ENCODE data around the gene KRT35. TPM values are rescaled to one million over a fixed set of nuclear protein-coding genes. Genes with fewer than 3 reads are reported as not detected.

Gene KRT35
- total and polyA plus RNA-seq, 2 donors (not counting 3 experiments of a cell fraction or from before 2014, with no cell fraction given): not detected

- no peak overlapping the region for H3K27ac ChIP-seq (ENCODE audit: insufficient read depth, low read depth, low read length)
- H3K79me2 ChIP-seq (ENCODE audit: control insufficient read depth, insufficient read depth, low read length): no peaks in the 10 kb centered on the region
- no peak for FAIRE-seq
- no peak overlapping the region for H3K4me3 ChIP-seq (replicated peaks in 1 of 3; ENCODE audit: insufficient read depth in 1 of 3, low read depth in 1 of 3, low read length in 3 of 3)
- no peaks in the 10 kb centered on the region for H3K4me1 ChIP-seq (ENCODE audit: control insufficient read depth, extremely low read depth, insufficient read depth, low read length)
- H3K27me3 ChIP-seq (ENCODE audit: control insufficient read depth in 2 of 2, insufficient read depth in 2 of 2, low read length in 2 of 2): no peaks in the 10 kb centered on the region
- ChIA-PET POLR2A (no interaction called here), CTCF (interaction anchor here (0.7 to 22.3 kb wide), 5 partner anchors 15 to 180 kb away, joined by 3 to 350 read pairs (median 7); no protein-coding TSS in a partner anchor)
- no TSS peak for BruUV-seq (replicated peaks)
- TF ChIP-seq POLR2AphosphoS5 (IDR thresholded peaks at IDR 0.05; ENCODE audit: insufficient read depth, low read depth, low read length) (no peak), JUN (IDR thresholded peaks at IDR 0.05; ENCODE audit: borderline replicate concordance, insufficient read depth, insufficient read length, low read depth) (no peak), EZH2 (IDR thresholded peaks at IDR 0.05; ENCODE audit: borderline replicate concordance, low read depth, low read length, severe bottlenecking) (no peak), MYC (IDR thresholded peaks at IDR 0.05; ENCODE audit: low read depth, low read length) (no peak), GATA2 (IDR thresholded peaks at IDR 0.05; ENCODE audit: insufficient read depth, insufficient read length, low read depth, low read length) (no peak), POLR2A (IDR thresholded peaks at IDR 0.05; ENCODE audit: low read depth, low read length) (no peak), FOS (IDR thresholded peaks at IDR 0.05; ENCODE audit: borderline replicate concordance, insufficient read depth, low read length) (no peak), MAX (IDR thresholded peaks at IDR 0.05; ENCODE audit: insufficient read depth, insufficient read length) (no peak)
- TF ChIP-seq, protein P1, sequence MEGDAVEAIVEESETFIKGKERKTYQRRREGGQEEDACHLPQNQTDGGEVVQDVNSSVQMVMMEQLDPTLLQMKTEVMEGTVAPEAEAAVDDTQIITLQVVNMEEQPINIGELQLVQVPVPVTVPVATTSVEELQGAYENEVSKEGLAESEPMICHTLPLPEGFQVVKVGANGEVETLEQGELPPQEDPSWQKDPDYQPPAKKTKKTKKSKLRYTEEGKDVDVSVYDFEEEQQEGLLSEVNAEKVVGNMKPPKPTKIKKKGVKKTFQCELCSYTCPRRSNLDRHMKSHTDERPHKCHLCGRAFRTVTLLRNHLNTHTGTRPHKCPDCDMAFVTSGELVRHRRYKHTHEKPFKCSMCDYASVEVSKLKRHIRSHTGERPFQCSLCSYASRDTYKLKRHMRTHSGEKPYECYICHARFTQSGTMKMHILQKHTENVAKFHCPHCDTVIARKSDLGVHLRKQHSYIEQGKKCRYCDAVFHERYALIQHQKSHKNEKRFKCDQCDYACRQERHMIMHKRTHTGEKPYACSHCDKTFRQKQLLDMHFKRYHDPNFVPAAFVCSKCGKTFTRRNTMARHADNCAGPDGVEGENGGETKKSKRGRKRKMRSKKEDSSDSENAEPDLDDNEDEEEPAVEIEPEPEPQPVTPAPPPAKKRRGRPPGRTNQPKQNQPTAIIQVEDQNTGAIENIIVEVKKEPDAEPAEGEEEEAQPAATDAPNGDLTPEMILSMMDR (IDR thresholded peaks at IDR 0.05; ENCODE audit: extremely low read depth in 1 of 2, insufficient read depth in 1 of 2, low read depth in 1 of 2, low read length in 2 of 2): no peak
- H3K36me3 ChIP-seq (ENCODE audit: control insufficient read depth in 2 of 2, extremely low read depth in 1 of 2, insufficient read depth in 2 of 2, low read length in 2 of 2): no peaks in the 10 kb centered on the region
- no peak overlapping the region for H2AFZ ChIP-seq (ENCODE audit: low read depth, low read length)
- DNase-seq (ENCODE audit: low read depth, low spot score): no peak
- no peak overlapping the region for H3K4me2 ChIP-seq (ENCODE audit: insufficient read depth, low read length)
- H3K9me1 ChIP-seq (replicated peaks; ENCODE audit: control insufficient read depth, extremely low read depth, insufficient read depth, low read length): no peaks in the 10 kb centered on the region
- dilution Hi-C loops (cut with MboI; ENCODE audit: extremely low pct_ligation_motif_present, low sequenced_read_pairs): no loop called here
- H3K9me3 ChIP-seq (replicated peaks; ENCODE audit: control insufficient read depth, insufficient read depth, low read length): no peaks in the 10 kb centered on the region
- no peaks in the 10 kb centered on the region for H4K20me1 ChIP-seq (replicated peaks; ENCODE audit: control insufficient read depth, extremely low read depth, insufficient read depth, low read length)
- intact Hi-C loops (cut with micrococcal nuclease): no loop called here
- H3K9ac ChIP-seq (replicated peaks; ENCODE audit: extremely low read depth, insufficient read depth, low read length): no peak overlapping the region
Observed at GRCh38 chr17:41484920-41485904, 4.3 kb upstream of the KRT35 start.
